Measurements from ENCODE around the gene ART5. TPM values are rescaled to one million over a fixed set of nuclear protein-coding genes. Genes with fewer than 3 reads are reported as not detected.

The ART5 gene
- total RNA-seq, 1 experiment from 2014 or later = 1.1 TPM

DNA sequence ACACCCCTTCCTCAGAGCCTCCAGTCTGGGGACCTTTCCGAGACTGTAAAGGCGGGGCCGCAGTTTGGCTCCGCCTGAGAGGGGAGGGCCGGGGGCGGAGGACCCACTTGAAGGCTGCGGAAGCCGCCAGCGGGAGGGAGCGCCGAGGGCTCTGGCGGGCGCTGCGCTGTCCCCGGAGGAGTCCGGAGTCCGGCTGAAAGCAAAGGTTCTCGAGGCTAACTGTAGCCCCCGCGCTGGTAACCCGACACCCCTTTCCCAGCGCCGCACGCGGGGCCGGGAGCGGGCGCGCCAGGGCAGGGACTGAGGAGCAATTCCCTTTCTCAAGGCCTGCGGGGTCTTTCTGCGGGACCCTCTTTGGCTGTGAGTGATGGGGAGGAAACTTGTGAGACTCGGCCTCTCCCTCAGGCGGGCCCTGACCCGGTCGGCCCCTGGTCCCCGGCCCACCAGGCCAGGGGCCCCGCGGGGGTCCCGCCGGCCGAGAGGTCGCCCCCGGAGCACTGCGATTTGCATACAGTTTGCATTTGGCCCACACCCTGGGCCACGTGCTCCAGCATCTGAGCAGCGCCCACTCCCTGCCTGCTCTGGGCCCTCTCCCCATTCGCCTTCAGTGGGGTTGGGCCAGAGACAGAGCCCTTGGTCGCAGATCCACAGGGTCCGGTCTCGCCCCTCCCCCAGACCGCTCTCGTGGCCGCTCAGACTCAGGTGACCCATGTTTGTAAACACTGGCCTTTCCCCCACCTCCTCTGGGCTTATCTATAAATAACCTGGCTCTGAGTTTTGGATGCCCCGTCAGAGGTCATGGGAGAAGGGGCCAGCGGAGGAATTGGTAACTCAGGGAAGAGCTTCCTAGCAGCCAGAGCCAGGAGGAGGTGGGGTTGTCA, 519 bp upstream of the ART5 start:
- no peaks in the 10 kb centered on the region for H3K27me3 Mint-ChIP-seq (ENCODE audit: insufficient read depth, unreplicated experiment)
- no peaks in the 10 kb centered on the region for H3K4me1 Mint-ChIP-seq (ENCODE audit: low read depth, unreplicated experiment)
- peak; percentile 91 to 92 for DNase-seq
- ChIA-PET POLR2A (no interaction called here), CTCF (interaction anchor here (1.2 kb wide), 1 partner anchor 166 kb away, joined by 3 read pairs; no protein-coding TSS in a partner anchor)
- peak overlapping the region; percentile 82 for H3K4me3 Mint-ChIP-seq (ENCODE audit: unreplicated experiment)
- Histone ChIP-seq H3K27me3 (replicated peaks; ENCODE audit: control insufficient read depth, insufficient read depth, low read length) (no peaks in the 10 kb centered on the region), H3K4me3 (ENCODE audit: low read depth, low read length) (peak overlapping the region; percentile 50), H3K9me3 (no peaks in the 10 kb centered on the region), H3K4me1 (peaks cover 8% of the 10 kb centered on the region), H3K36me3 (ENCODE audit: control insufficient read depth, insufficient read depth, low read length) (no peaks in the 10 kb centered on the region)
- intact Hi-C loops (cut with micrococcal nuclease; ENCODE audit: unreplicated experiment) = no loop called here
- TF ChIP-seq, protein P1, sequence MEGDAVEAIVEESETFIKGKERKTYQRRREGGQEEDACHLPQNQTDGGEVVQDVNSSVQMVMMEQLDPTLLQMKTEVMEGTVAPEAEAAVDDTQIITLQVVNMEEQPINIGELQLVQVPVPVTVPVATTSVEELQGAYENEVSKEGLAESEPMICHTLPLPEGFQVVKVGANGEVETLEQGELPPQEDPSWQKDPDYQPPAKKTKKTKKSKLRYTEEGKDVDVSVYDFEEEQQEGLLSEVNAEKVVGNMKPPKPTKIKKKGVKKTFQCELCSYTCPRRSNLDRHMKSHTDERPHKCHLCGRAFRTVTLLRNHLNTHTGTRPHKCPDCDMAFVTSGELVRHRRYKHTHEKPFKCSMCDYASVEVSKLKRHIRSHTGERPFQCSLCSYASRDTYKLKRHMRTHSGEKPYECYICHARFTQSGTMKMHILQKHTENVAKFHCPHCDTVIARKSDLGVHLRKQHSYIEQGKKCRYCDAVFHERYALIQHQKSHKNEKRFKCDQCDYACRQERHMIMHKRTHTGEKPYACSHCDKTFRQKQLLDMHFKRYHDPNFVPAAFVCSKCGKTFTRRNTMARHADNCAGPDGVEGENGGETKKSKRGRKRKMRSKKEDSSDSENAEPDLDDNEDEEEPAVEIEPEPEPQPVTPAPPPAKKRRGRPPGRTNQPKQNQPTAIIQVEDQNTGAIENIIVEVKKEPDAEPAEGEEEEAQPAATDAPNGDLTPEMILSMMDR (IDR thresholded peaks at IDR 0.05; ENCODE audit: insufficient read depth in 1 of 2, low read depth in 1 of 2, low read length in 1 of 2, severe bottlenecking in 1 of 2, unreplicated experiment in 1 of 2) = no peak
- TSS peak; percentile 35 for BruUV-seq (replicated peaks)
- H3K36me3 Mint-ChIP-seq (ENCODE audit: insufficient read depth, unreplicated experiment) = peaks cover 6% of the 10 kb centered on the region
- no peaks in the 10 kb centered on the region for H3K9me3 Mint-ChIP-seq (ENCODE audit: unreplicated experiment)
- no peak overlapping the region for H3K27ac Mint-ChIP-seq (ENCODE audit: unreplicated experiment)

DNA sequence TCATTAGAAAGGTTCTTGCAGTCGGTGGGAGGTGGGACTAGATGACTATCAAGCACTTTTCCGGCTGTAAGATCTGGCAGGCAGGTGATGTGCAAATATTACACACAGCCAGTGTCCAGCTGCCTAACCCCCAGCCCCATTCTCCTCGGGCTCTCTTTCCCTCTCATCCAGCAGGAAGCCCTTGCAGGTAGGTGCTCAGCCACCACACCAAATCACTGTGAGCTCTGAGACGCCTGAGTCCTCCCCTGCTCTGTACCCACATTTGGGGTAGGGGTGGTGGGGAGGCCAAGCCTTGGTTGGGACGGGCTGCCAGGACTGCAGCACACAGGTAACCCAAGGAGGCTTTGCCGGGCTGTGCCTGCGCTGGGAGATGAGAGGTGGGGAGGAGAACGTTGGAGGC, 601 bp downstream of the ART5 start:
- TF ChIP-seq, protein P1 (IDR thresholded peaks at IDR 0.05; ENCODE audit: insufficient read depth in 1 of 2, low read depth in 1 of 2, low read length in 1 of 2, severe bottlenecking in 1 of 2, unreplicated experiment in 1 of 2) = no peak
- H3K9me3 ChIP-seq = no peaks in the 10 kb centered on the region
- Mint-ChIP-seq H3K27me3 (ENCODE audit: insufficient read depth, unreplicated experiment) (no peaks in the 10 kb centered on the region), H3K27ac (ENCODE audit: unreplicated experiment) (peak overlapping the region; percentile 5), H3K9me3 (ENCODE audit: unreplicated experiment) (no peaks in the 10 kb centered on the region), H3K4me1 (ENCODE audit: low read depth, unreplicated experiment) (no peaks in the 10 kb centered on the region), H3K4me3 (ENCODE audit: unreplicated experiment) (peak overlapping the region; percentile 82), H3K36me3 (ENCODE audit: insufficient read depth, unreplicated experiment) (peaks cover 6% of the 10 kb centered on the region)
- POLR2A ChIA-PET = no interaction called here
- no peaks in the 10 kb centered on the region for H3K27me3 ChIP-seq (replicated peaks; ENCODE audit: control insufficient read depth, insufficient read depth, low read length)
- intact Hi-C loops (cut with micrococcal nuclease; ENCODE audit: unreplicated experiment) = no loop called here
- no TSS peak for BruUV-seq (replicated peaks)
- peaks cover 8% of the 10 kb centered on the region for H3K4me1 ChIP-seq
- DNase-seq = no peak
- CTCF ChIA-PET = interaction anchor here (0.6 kb wide), 1 partner anchor 14 kb away, joined by 3 read pairs; no protein-coding TSS in a partner anchor
- no peak overlapping the region for H3K4me3 ChIP-seq (ENCODE audit: low read depth, low read length)
- no peaks in the 10 kb centered on the region for H3K36me3 ChIP-seq (ENCODE audit: control insufficient read depth, insufficient read depth, low read length)

DNA sequence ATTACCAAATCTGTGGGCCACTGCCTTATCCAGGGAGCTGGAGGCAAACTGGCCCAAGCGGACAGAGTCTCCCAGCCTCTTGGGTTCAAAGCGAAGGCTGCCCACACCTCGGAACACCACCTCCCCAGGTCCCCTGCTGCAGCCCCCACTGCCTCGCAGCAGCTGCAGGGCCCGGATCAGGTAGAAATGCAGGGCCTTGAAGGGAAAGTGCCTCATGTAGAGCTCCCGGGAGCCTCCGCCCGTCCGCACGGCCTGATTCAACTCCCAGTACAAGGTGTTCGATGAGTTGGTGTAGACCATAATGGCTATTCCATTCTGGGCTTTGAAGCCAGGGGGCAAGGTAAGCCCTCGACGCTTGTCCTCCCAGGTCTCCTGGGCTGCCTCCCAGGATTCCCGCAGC, 2.0 kb downstream of the ART5 start:
- TF ChIP-seq, protein P1 (IDR thresholded peaks at IDR 0.05; ENCODE audit: insufficient read depth in 1 of 2, low read depth in 1 of 2, low read length in 1 of 2, severe bottlenecking in 1 of 2, unreplicated experiment in 1 of 2) = no peak
- CTCF ChIA-PET = no interaction called here
- Mint-ChIP-seq H3K4me3 (ENCODE audit: unreplicated experiment) (no peak overlapping the region), H3K4me1 (ENCODE audit: low read depth, unreplicated experiment) (no peaks in the 10 kb centered on the region), H3K27ac (ENCODE audit: unreplicated experiment) (no peak overlapping the region), H3K27me3 (ENCODE audit: insufficient read depth, unreplicated experiment) (no peaks in the 10 kb centered on the region), H3K9me3 (ENCODE audit: unreplicated experiment) (no peaks in the 10 kb centered on the region), H3K36me3 (ENCODE audit: insufficient read depth, unreplicated experiment) (peaks cover 6% of the 10 kb centered on the region)
- intact Hi-C loops (cut with micrococcal nuclease; ENCODE audit: unreplicated experiment) = no loop called here
- Histone ChIP-seq H3K27me3 (replicated peaks; ENCODE audit: control insufficient read depth, insufficient read depth, low read length) (no peaks in the 10 kb centered on the region), H3K4me1 (peaks cover 8% of the 10 kb centered on the region), H3K4me3 (ENCODE audit: low read depth, low read length) (no peak overlapping the region), H3K36me3 (ENCODE audit: control insufficient read depth, insufficient read depth, low read length) (no peaks in the 10 kb centered on the region), H3K9me3 (no peaks in the 10 kb centered on the region)
- no TSS peak for BruUV-seq (replicated peaks)
- POLR2A ChIA-PET = no interaction called here
- no peak for DNase-seq
